GM23248 (cell line): ENCODE measurements around the gene ANKRD53. TPM values are rescaled to one million over a fixed set of nuclear protein-coding genes. Genes with fewer than 3 reads are reported as not detected.
A peak's percentile ranks its signal among the peaks of the same experiment; 100 is the strongest.

ENCODE experiments used
- DNase-seq: peaks from one replicate; pipeline ENCODE4 v3.0.0-alpha.2; 2015
- H2AFZ ChIP-seq: fragments of 200-600 bp; sonication (generic); 2 replicates; pipeline ENCODE4 v1.6.1; 2016; ENCODE audit warnings: antibody characterized with exemption
- H3F3A ChIP-seq: fragments of 200-600 bp; sonication (generic); 2 replicates; pipeline ENCODE4 v1.6.1; 2016; ENCODE audit warnings: mild to moderate bottlenecking, antibody characterized with exemption, mixed run types; ENCODE audit not compliant: insufficient read depth
- H3K27ac ChIP-seq: fragments of 200-600 bp; sonication (generic); 2 replicates; pipeline ENCODE4 v1.5.1; 2016; ENCODE audit warnings: mild to moderate bottlenecking
- H3K27me3 ChIP-seq: fragments of 200-600 bp; sonication (generic); replicated peaks from 2 replicates; pipeline ENCODE4 v1.6.1; 2016; ENCODE audit warnings: mild to moderate bottlenecking; ENCODE audit not compliant: insufficient read depth
- H3K36me3 ChIP-seq: fragments of 200-600 bp; sonication (generic); 2 replicates; pipeline ENCODE4 v1.6.1; 2016; ENCODE audit warnings: low read depth, mild to moderate bottlenecking
- H3K4me1 ChIP-seq: fragments of 200-600 bp; sonication (generic); 2 replicates; pipeline ENCODE4 v1.6.1; 2016; ENCODE audit warnings: mild to moderate bottlenecking; ENCODE audit not compliant: insufficient read depth
- H3K4me2 ChIP-seq: fragments of 200-600 bp; sonication (generic); one replicate; pipeline ENCODE4 v1.6.1; 2016; ENCODE audit warnings: mild to moderate bottlenecking; ENCODE audit not compliant: unreplicated experiment
- H3K4me3 ChIP-seq: fragments of 200-600 bp; sonication (generic); 2 replicates; pipeline ENCODE4 v1.5.1; 2016; ENCODE audit warnings: mild to moderate bottlenecking
- H3K79me2 ChIP-seq: fragments of 200-600 bp; sonication (generic); 2 replicates; pipeline ENCODE4 v1.6.1; 2016; ENCODE audit warnings: mild to moderate bottlenecking; ENCODE audit not compliant: insufficient read depth
- H3K9ac ChIP-seq: fragments of 200-600 bp; sonication (generic); 2 replicates; pipeline ENCODE4 v1.6.1; 2016; ENCODE audit warnings: mild to moderate bottlenecking
- H3K9me2 ChIP-seq: fragments of 200-600 bp; sonication (generic); 2 replicates; pipeline ENCODE4 v1.6.1; 2016; ENCODE audit warnings: mixed run types, mild to moderate bottlenecking, moderate library complexity; ENCODE audit not compliant: insufficient read depth
- H3K9me3 ChIP-seq: fragments of 200-600 bp; sonication (generic); one replicate; pipeline ENCODE4 v1.6.1; 2017; ENCODE audit warnings: low read depth
- H4K20me1 ChIP-seq: fragments of 200-600 bp; sonication (generic); 2 replicates; pipeline ENCODE4 v1.6.0; 2016; ENCODE audit not compliant: insufficient read depth
- EZH2 ChIP-seq: fragments of 200-600 bp; sonication (generic); IDR thresholded peaks from 2 replicates; pipeline ENCODE4 v1.6.1; 2018; ENCODE audit warnings: antibody characterized with exemption, mild to moderate bottlenecking; ENCODE audit not compliant: insufficient read depth, poor library complexity, severe bottlenecking
- EZH2phosphoT487 ChIP-seq: fragments of 200-600 bp; sonication (generic); IDR thresholded peaks from 2 replicates; pipeline ENCODE4 v1.6.1; 2018; ENCODE audit warnings: antibody characterized with exemption, moderate library complexity, mild to moderate bottlenecking, low read depth; ENCODE audit not compliant: insufficient read depth
- WGBS, 2 experiments: methylation state at CpG; one replicate each; pipeline ENCODE4 v1.1.6; 2015 to 2017; ENCODE audit warnings: low lambda C conversion rate in 2 of 2, low coverage in 1 of 2; ENCODE audit errors: missing lambda C conversion rate in 2 of 2; 5-methylcytosine and 5-hydroxymethylcytosine counted together
- in situ Hi-C: fragments of 300-500 bp; cut with MboI; formaldehyde crosslinking; loops from 2 replicates; pipeline ENCODE4 v1.15.0; 2020
- polyA plus RNA-seq: library from polyadenylated mRNA; unstranded; fragments of >200 nt; fragmentation: Nextera tagmentation; extraction: Ambion mirVana; gene quantifications from 2 replicates; pipeline ENCODE4 v1.2.1, GENCODE V29; 2016
- total RNA-seq: library from RNA; depleted of rRNA; stranded (reverse); fragments of >200 nt; shearing (Covaris generic); gene quantifications from 2 replicates; pipeline ENCODE4 v1.2.3, GENCODE V29; 2014; rRNA removed

The ANKRD53 gene
- total RNA-seq (not detected in 2 replicates), polyA plus RNA-seq (0.65 and 1.2 TPM in 2 replicates)

GRCh38 chr2:70978341-70979179, at the start of gene ANKRD53:
ANKRD53 (plus strand) TSS chr2:70978630; CDS start chr2:70978646, 16 bp downstream.
- no peaks in the 10 kb centered on the region for H3K79me2 ChIP-seq
- no peaks in the 10 kb centered on the region for H3K27me3 ChIP-seq
- no peaks in the 10 kb centered on the region for H3K9me2 ChIP-seq
- peak within 1 kb of the TSS; percentile 93 for H3K4me2 ChIP-seq
- peak within 1 kb of the TSS; percentile 78 for H3K4me3 ChIP-seq
- no peaks in the 10 kb centered on the region for H3K36me3 ChIP-seq
- no peaks in the 10 kb centered on the region for H3K9me3 ChIP-seq
- in situ Hi-C loops: no loop called here
- H4K20me1 ChIP-seq: no peaks in the 10 kb centered on the region
- DNase-seq: peak; percentile 77
- H3F3A ChIP-seq: peaks cover 14% of the 10 kb centered on the region
- peak within 1 kb of the TSS; percentile 87 for H2AFZ ChIP-seq
- 1 to 3% methylated on average over 47 to 55 of the region's 67 CpGs for WGBS, 2 experiments
- peak within 1 kb of the TSS; percentile 82 for H3K9ac ChIP-seq
- TF ChIP-seq EZH2phosphoT487 (no peak), EZH2 (no peak)
- peaks cover 14% of the 10 kb centered on the region for H3K4me1 ChIP-seq
- H3K27ac ChIP-seq: peak within 1 kb of the TSS; percentile 70

GRCh38 chr2:70930371-70931329, 47.8 kb upstream of the ANKRD53 start:
- Histone ChIP-seq H3K9ac (no peak overlapping the region), H4K20me1 (no peaks in the 10 kb centered on the region), H2AFZ (no peak overlapping the region), H3K4me3 (no peak overlapping the region), H3K4me1 (no peaks in the 10 kb centered on the region), H3K9me2 (no peaks in the 10 kb centered on the region), H3K9me3 (no peaks in the 10 kb centered on the region), H3K27ac (no peak overlapping the region), H3F3A (no peaks in the 10 kb centered on the region), H3K27me3 (no peaks in the 10 kb centered on the region; the same call in 1 of the 2 replicates), H3K79me2 (no peaks in the 10 kb centered on the region), H3K36me3 (no peaks in the 10 kb centered on the region), H3K4me2 (no peak overlapping the region)
- WGBS, 2 experiments: 38 to 41% methylated on average over 4 of the region's 4 CpGs
- in situ Hi-C loops: no loop called here
- TF ChIP-seq EZH2phosphoT487 (no peak), EZH2 (no peak)
- DNase-seq: no peak

- TF ChIP-seq EZH2phosphoT487: no peak
- no peak for TF ChIP-seq EZH2
- H3K9me3 ChIP-seq: no peaks in the 10 kb centered on the region
- H3K79me2 ChIP-seq: no peaks in the 10 kb centered on the region
- H3K4me3 ChIP-seq: no peak overlapping the region
- H3K4me1 ChIP-seq: no peaks in the 10 kb centered on the region
- no peaks in the 10 kb centered on the region for H3K36me3 ChIP-seq
- no peak overlapping the region for H3K4me2 ChIP-seq
- 32 to 48% methylated on average over 9 of the region's 9 CpGs for WGBS, 2 experiments
- H3K27me3 ChIP-seq: no peaks in the 10 kb centered on the region; the same call in 1 of the 2 replicates
- no peak for DNase-seq
- H4K20me1 ChIP-seq: no peaks in the 10 kb centered on the region
- no peak overlapping the region for H3K27ac ChIP-seq
- no peak overlapping the region for H2AFZ ChIP-seq
- H3K9ac ChIP-seq: no peak overlapping the region
- H3K9me2 ChIP-seq: no peaks in the 10 kb centered on the region
- no peaks in the 10 kb centered on the region for H3F3A ChIP-seq
- in situ Hi-C loops: no loop called here
These were observed 46.9 kb upstream of the ANKRD53 start for GRCh38 chr2:70931376-70932000.
